GM19467 (cell line): Measurements from ENCODE around the gene KCNIP4.

Experiments used
- ATAC-seq: cut with Tn5 transposase; IDR thresholded peaks from one replicate; pipeline ENCODE4 v1.9.1; 2021; ENCODE audit warnings: mild to moderate bottlenecking, moderate library complexity; ENCODE audit not compliant: unreplicated experiment

Gene KCNIP4

GRCh38 chr4:20889901-20890300 lies 1058.7 kb downstream of the KCNIP4 start:
- no peak for ATAC-seq

GRCh38 chr4:20883677-20884076 lies 1064.9 kb downstream of the KCNIP4 start:
- ATAC-seq = no peak

GRCh38 chr4:20883231-20883630 lies 1065.3 kb downstream of the KCNIP4 start:
- no peak for ATAC-seq

DNA sequence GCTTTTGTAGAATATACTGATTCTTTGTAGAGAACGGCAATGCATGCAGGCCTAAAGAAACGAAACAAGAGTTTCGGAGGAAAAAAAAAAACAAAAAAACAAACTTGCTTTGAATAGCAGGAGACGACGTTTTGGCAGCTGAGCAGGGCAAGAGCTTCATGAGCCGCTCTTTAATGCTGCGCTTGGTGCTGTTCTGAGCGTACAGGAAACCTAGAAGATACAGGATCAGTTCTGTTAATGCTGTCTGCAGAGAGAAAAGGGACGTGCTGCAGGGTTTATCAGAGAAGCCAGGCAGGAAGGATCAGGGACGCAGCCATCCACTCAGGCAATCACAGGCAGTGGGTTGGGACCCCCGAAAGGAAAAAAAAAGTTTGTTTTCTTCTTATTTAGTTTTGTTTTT lies 1066.1 kb downstream of the KCNIP4 start:
- no peak for ATAC-seq

DNA sequence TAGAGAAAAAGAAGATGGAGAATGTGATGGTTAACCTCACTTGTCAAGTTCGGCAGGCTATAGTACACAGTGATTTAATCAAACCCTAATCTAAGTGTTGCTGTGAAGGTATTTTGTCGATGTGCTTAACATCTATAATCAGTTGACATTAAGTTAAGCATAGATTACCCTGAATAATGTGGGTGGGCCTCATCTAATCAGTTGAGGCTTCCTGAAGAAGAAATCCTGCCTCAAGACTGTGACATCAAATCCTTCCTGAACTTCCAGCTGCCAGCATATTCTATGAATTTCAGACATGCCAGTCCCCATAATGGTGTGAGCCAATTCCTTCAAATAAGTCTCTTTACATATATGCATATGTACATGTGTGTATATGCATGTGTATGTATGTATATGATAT lies 1066.9 kb downstream of the KCNIP4 start:
- ATAC-seq = no peak

DNA sequence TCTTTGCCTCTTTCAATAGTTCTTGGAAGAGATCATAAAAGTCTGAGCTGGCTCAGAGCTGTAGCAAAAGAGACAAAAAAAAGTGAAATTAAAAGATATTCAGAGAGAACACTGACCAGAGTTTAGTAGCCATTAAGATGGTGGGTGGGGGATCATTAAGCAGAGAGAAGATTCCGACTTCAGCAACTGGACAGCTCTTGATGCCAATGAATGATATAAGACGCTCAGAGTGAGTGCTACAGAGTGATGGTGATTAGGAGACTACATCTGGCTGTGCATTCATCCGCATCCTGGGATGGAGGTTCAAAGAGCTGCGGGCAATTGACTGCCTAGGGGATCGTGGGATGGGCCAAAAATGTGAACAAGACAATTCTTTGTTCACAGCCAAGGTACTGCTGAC lies 1069.8 kb downstream of the KCNIP4 start:
- ATAC-seq = no peak

- ATAC-seq = no peak
Observed at GRCh38 chr4:20870436-20870835, 1078.1 kb downstream of the KCNIP4 start.

GRCh38 chr4:20868108-20868507 lies 1080.5 kb downstream of the KCNIP4 start:
- ATAC-seq = no peak

DNA sequence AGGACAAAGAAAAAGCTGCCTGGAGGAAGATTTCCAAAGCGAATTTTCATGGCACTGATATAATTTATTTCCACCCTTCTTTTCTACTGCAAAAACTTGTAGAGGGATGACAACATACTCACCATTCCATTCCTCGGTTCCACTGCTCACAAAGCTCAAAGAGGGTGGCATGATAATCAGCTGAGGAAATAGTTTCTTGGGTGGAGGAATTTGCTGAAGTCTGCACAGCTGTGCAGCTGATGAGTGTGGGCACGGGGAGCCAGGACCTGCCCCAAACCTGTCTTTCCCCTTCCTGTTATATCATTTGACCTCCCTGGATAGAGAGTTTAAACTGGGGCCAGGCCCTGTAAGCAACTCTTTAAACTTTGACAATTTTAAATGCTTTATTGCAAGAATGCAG lies 1087.7 kb downstream of the KCNIP4 start:
- ATAC-seq = no peak

- ATAC-seq = no peak
Observed at GRCh38 chr4:20859097-20859781, 1089.3 kb downstream of the KCNIP4 start.

GRCh38 chr4:20857081-20857480 lies 1091.5 kb downstream of the KCNIP4 start:
- ATAC-seq = no peak

DNA sequence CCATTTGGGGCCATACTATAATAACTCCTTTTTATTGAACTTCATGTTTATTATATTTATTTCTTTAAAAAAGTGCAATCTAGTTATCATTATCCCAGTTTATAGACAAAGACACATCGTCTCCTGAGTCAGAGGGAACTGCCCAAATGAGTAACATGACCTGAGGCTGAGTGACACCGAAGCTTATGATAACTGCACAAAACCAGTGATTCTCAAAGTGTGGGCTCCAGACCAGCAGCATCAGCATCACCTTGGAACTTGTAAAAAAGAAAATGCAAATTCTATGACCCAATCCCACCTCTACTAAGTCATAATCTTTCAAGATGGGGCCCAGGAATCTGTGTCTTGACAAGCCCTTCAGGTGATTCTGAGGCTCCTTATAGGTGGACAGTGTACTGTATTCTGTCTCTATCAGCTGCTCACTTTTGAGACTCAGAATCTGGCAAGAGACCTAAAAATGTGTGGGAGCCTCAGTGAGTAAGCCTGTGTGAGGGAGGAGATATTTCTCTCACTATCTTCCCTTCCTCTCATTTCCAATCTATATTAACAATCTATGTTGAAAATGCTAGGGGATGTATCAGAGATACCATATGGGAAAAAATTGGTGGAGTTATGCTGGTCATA lies 1101.3 kb downstream of the KCNIP4 start:
- no peak for ATAC-seq

DNA sequence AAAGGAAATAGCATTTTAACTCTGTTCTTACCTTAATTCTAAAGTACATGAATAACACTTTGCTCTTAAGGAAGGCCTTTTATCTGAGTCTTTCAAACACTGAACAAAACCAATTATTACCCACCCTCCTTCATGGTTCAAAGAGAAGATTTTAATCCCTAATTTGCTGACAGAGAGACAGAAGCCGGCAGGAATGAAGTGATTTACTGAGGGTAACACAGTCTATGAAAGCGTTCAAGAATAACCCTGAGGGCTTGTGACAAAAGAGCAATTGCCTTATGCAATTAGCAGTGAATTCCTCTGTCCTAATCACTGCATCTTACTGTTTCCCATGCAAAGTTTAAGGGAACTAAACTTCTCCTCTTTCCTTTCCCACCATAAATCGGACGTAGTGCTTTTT lies 1104.3 kb downstream of the KCNIP4 start:
- ATAC-seq = no peak

DNA sequence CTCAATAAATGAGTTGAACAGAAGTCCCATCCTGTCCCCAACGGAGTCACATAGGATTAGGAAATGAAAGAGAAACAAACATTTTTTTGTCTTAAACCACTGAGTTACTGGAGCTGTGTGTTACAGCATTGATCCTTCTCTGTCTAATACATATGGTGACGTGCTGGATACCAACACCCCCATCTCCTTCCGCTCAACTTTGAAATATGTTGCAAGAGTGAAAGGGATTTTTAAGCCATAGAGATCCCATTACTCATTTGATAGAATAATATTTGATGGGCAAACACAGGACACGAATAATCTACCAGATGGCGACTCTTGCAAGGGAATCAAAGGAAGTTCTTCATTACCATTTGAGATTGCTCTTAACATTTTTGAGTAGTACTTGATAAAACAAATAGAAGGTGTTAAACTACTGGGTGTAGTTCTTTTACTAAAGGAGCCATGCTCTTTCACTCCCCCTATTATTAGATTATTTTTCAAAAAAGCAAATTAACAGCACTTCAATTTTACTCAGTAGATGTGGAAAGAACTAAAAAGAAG lies 1107.9 kb downstream of the KCNIP4 start:
- ATAC-seq = no peak

GRCh38 chr4:20839957-20840356 lies 1108.6 kb downstream of the KCNIP4 start:
- ATAC-seq = no peak

- no peak for ATAC-seq
Observed at GRCh38 chr4:20838476-20838875, 1110.1 kb downstream of the KCNIP4 start.

DNA sequence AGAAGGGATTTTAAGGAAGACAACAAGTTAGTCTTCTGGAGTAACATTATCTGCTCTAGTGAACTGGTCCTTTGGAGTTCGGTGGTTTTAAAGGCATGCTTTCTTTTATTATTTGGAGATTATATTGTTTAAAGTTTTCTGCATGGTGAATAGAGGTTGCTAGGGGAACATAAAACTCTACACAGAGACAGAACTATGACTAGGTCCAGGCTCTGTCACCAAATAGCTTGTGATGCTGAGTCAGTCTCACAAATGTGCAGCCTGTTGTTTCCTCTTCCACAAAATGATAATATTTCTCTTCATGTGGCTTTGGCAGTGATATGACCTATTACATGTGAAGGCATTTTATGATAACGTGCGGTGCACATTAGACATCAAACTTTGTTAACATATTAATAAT lies 1115.7 kb downstream of the KCNIP4 start:
- ATAC-seq = no peak

DNA sequence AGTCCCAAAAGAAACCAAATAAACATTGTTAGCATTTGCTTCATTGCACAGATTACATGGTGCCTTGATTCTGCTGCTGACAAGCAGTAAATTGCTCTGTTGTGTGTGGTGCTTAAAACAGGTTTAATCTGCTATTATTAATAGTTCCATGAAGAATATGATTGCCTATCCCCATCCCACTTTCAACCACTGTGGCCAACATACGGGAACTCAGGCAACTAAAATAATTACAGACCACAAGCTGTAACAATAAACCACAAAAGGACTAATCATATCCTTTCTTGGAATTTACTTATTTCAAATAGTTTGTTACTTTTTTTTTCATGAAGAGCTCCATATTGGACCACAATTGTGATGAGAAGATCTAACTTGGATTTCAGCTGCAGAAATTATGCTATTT lies 1116.8 kb downstream of the KCNIP4 start:
- ATAC-seq = no peak

GRCh38 chr4:20829617-20830357 lies 1118.8 kb downstream of the KCNIP4 start:
- no peak for ATAC-seq

DNA sequence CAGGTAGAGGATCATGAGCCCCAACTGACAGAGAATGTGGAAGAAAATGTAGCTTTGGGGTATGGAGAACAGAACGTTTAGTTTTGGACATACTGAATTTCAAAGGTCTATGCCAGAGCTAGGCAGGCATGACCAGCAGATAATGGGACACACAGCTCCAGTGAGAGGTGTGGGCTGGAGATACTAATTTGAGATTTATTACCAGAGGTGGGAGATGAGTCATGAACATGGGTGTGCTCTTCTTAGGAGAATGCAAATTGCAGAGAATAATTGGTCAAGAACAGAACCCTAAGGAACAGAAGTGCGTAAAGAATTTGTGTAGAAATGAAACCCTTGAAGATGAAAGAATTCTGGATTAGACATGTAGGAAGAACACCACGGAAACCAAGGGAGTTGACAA lies 1123.1 kb downstream of the KCNIP4 start:
- ATAC-seq = no peak

GRCh38 chr4:20816287-20816686 lies 1132.3 kb downstream of the KCNIP4 start:
- no peak for ATAC-seq

DNA sequence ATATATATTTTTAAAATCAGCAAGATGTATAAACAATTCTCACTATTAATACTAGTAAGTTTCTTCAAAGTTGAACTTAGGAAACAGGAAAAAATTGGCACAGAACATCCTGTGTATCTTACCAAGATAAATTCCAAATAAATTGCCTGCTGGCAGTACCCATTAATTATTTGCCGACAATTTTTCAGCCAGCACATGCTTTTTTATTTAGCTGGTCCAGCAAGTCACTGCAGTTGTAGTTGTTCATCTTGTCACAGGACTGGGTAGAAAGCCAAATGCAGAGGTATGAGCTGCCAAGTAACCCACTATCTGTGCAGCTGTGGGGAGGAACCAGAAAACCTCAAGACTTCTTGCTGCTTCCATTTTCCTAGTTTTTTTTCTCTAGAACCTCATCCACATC lies 1134.9 kb downstream of the KCNIP4 start:
- no peak for ATAC-seq
